GM12878 (cell line): ENCODE measurements around the gene REEP1. TPM values are rescaled to one million over a fixed set of nuclear protein-coding genes. Genes with fewer than 3 reads are reported as not detected.

Experiments
- ATAC-seq: fragments of 200-7000 bp; cut with Tn5 transposase; 3 replicates; pipeline ENCODE4 v1.9.1; 2020; ENCODE audit warnings: mild to moderate bottlenecking, moderate library complexity
- BruUV-seq: library from RNA; stranded (reverse); fragments of 400-500 nt; replicated peaks from 2 replicates; lab custom pipeline; 2021; lab: Mats Ljungman, UMichigan
- CTCF ChIA-PET: fragments of 300-600 bp; sonication (Branson Sonifier 250); formaldehyde crosslinking; extraction: SDS; loops from one replicate; lab custom pipeline; 2021; ENCODE audit warnings: inconsistent platforms; lab: Yijun Ruan, JAX
- POLR2A ChIA-PET: fragments of 350-600 bp; formaldehyde crosslinking; extraction: SDS; loops from one replicate; lab custom pipeline; 2021; ENCODE audit warnings: inconsistent platforms; lab: Charles Lee
- RAD21 ChIA-PET: fragments of 300-600 bp; sonication (Branson Sonifier 250); formaldehyde crosslinking; loops from one replicate; lab custom pipeline; 2023; ENCODE audit warnings: antibody characterized with exemption; ENCODE audit not compliant: unreplicated experiment; lab: Charles Lee
- SMC1A ChIA-PET: fragments of 300-600 bp; sonication (Branson Sonifier 250); formaldehyde crosslinking; loops from one replicate; lab custom pipeline; 2023; ENCODE audit not compliant: unreplicated experiment, uncharacterized antibody; lab: Charles Lee
- DNase-seq: peaks from one replicate; pipeline ENCODE4 v3.0.0-alpha.2; 2011; ENCODE audit warnings: low read depth, low spot score
- FAIRE-seq: peaks from 3 replicates; lab custom pipeline; 2011; peaks lifted over from hg19 to GRCh38; lab: Jason Lieb, UNC
- H2AFZ ChIP-seq: 2 replicates; pipeline ENCODE4 v1.6.0; 2011; ENCODE audit warnings: low read depth, low read length, control low read depth; ENCODE audit not compliant: control insufficient read depth
- H3K27ac ChIP-seq: 2 replicates; pipeline ENCODE4 v1.5.1; 2011; ENCODE audit warnings: control low read depth; ENCODE audit not compliant: control insufficient read depth, insufficient read depth
- H3K27me3 ChIP-seq, 2 experiments: replicated peaks in 1 of 2; 2 replicates each; pipeline versions ENCODE4 v1.6.0 to v1.6.1; 2011; ENCODE audit warnings: low read length in 1 of 2; ENCODE audit not compliant: control insufficient read depth in 2 of 2, insufficient read depth in 2 of 2
- H3K36me3 ChIP-seq, 2 experiments: 2 replicates each; pipeline ENCODE4 v1.5.1; 2011; ENCODE audit warnings: low read length in 1 of 2; ENCODE audit not compliant: control insufficient read depth in 2 of 2, insufficient read depth in 2 of 2
- H3K4me1 ChIP-seq: 2 replicates; pipeline ENCODE4 v1.6.1; 2011; ENCODE audit warnings: mild to moderate bottlenecking, low read length, moderate library complexity, mixed read lengths; ENCODE audit not compliant: control insufficient read depth, insufficient read depth
- H3K4me2 ChIP-seq: 2 replicates; pipeline ENCODE4 v1.6.0; 2011; ENCODE audit warnings: control low read depth; ENCODE audit not compliant: control insufficient read depth, insufficient read depth
- H3K4me3 ChIP-seq: fragments of 200-600 bp; sonication (generic); 2 replicates; pipeline ENCODE4 v1.5.1; 2016
- H3K79me2 ChIP-seq: 2 replicates; pipeline ENCODE4 v1.6.0; 2011; ENCODE audit warnings: low read length; ENCODE audit not compliant: control insufficient read depth, insufficient read depth
- H3K9ac ChIP-seq: 2 replicates; pipeline ENCODE4 v1.8.0; 2011; ENCODE audit warnings: low read length, control low read depth, mixed read lengths; ENCODE audit not compliant: control insufficient read depth, insufficient read depth
- H3K9me3 ChIP-seq: replicated peaks from 3 replicates; pipeline ENCODE4 v1.5.1; 2011; ENCODE audit warnings: mild to moderate bottlenecking, low read length; ENCODE audit not compliant: control insufficient read depth, insufficient read depth
- H4K20me1 ChIP-seq: 2 replicates; pipeline ENCODE4 v1.6.0; 2011; ENCODE audit not compliant: control insufficient read depth, insufficient read depth
- EP300 ChIP-seq, 2 experiments: fragments of 150-350 bp in 1 of 2; IDR thresholded peaks; 2 replicates each; pipeline ENCODE4 v1.6.1; 2011 to 2012; ENCODE audit warnings: low read depth in 2 of 2, low read length in 2 of 2, borderline replicate concordance in 1 of 2, improper control_type of control experiment in 1 of 2, inconsistent platforms in 1 of 2; ENCODE audit not compliant: control insufficient read depth in 1 of 2
- GABPA ChIP-seq: IDR thresholded peaks from 2 replicates; pipeline ENCODE4 v1.6.1; 2014; ENCODE audit warnings: antibody characterized with exemption, low read depth, mild to moderate bottlenecking, inconsistent platforms
- HDGF ChIP-seq: fragments of 450-650 bp; IDR thresholded peaks from 2 replicates; pipeline ENCODE4 v1.6.1; 2016; ENCODE audit warnings: antibody characterized with exemption
- MEF2A ChIP-seq: IDR thresholded peaks from 2 replicates; pipeline ENCODE4 v1.6.1; 2011; ENCODE audit warnings: low read depth, mild to moderate bottlenecking, low read length, moderate library complexity; ENCODE audit not compliant: insufficient read depth
- MYB ChIP-seq: fragments of 150-350 bp; IDR thresholded peaks from 2 replicates; pipeline ENCODE4 v1.6.1; 2014; ENCODE audit warnings: mild to moderate bottlenecking, low read depth, low read length, borderline replicate concordance
- NFYA ChIP-seq: IDR thresholded peaks from 2 replicates; pipeline ENCODE4 v1.6.1; 2011; ENCODE audit warnings: low read depth, mild to moderate bottlenecking, low read length, improper control_type of control experiment, borderline replicate concordance
- NRF1 ChIP-seq: conservative IDR thresholded peaks from 2 replicates; pipeline ENCODE4 v1.6.1; 2011; ENCODE audit warnings: mild to moderate bottlenecking, low read depth, low read length, improper control_type of control experiment
- RUNX3 ChIP-seq: IDR thresholded peaks from 2 replicates; pipeline ENCODE4 v1.6.1; 2012; ENCODE audit warnings: low read length, inconsistent platforms
- SPI1 ChIP-seq: IDR thresholded peaks from 2 replicates; pipeline ENCODE4 v1.6.1; 2011; ENCODE audit warnings: low read depth, mild to moderate bottlenecking, low read length, moderate library complexity, borderline replicate concordance; ENCODE audit not compliant: insufficient read depth
- ZBTB11 ChIP-seq: fragments of 450-650 bp; formaldehyde crosslinking; IDR thresholded peaks from 2 replicates; pipeline ENCODE4 v1.5.0; 2022; ENCODE audit warnings: mild to moderate bottlenecking, missing genetic modification characterization
- ZNF622 ChIP-seq: fragments of 450-650 bp; IDR thresholded peaks from 2 replicates; pipeline ENCODE4 v1.6.1; 2017; ENCODE audit warnings: mild to moderate bottlenecking, inconsistent platforms
- WGBS: methylation state at CpG from one replicate; pipeline ENCODE4 v1.1.6; 2016; ENCODE audit warnings: low lambda C conversion rate; ENCODE audit not compliant: insufficient replicate concordance, insufficient coverage; ENCODE audit errors: missing lambda C conversion rate; 5-methylcytosine and 5-hydroxymethylcytosine counted together
- in situ Hi-C: fragments of 300-500 bp; cut with MboI; formaldehyde crosslinking; loops from 9 replicates; pipeline ENCODE4 v1.14.3; 2018; ENCODE audit warnings: mixed read lengths
- intact Hi-C: fragments of 100-400 bp; cut with micrococcal nuclease; formaldehyde crosslinking; loops from one replicate; pipeline ENCODE4 v1.14.2; 2022; ENCODE audit not compliant: unreplicated experiment
- polyA plus RNA-seq, 11 experiments: library from polyadenylated mRNA; depleted of rRNA in 4 of 11; unstranded in 6 of 11; stranded (reverse) in 5 of 11; fragments of >200 nt; fragmentation: Nextera tagmentation in 4 of 11; fragmentation: Illumina TruSeq in 1 of 11; extraction: Ambion mirVana in 4 of 11; extraction: Trizol in 1 of 11; gene quantifications; 1 replicate in 1 of 11; 2 replicates in 10 of 11; pipeline versions ENCODE4 v1.2.1 to v1.2.3, GENCODE V29; 2011 to 2016; ENCODE audit warnings: inconsistent platforms in 2 of 11, missing spikeins in 2 of 11, low read depth in 1 of 11
- total RNA-seq, 4 experiments: library from RNA; depleted of rRNA in 3 of 4; stranded (reverse); fragments of >200 nt in 3 of 4; fragmentation: Illumina TruSeq in 1 of 4; extraction: Trizol in 1 of 4; gene quantifications; 2 replicates each; pipeline versions ENCODE4 v1.2.1 to v1.2.3, GENCODE V29; 2013 to 2021
- TF ChIP-seq, protein P1 (sequence below): IDR thresholded peaks from 2 replicates; pipeline ENCODE4 v1.6.1; 2012; ENCODE audit warnings: low read depth, low read length, improper control_type of control experiment

The REEP1 gene
- total and polyA plus RNA-seq, 10 of the 15 experiments (the other 5 are each of a cell fraction or from before 2014, with no cell fraction given) = 0.02 to 0.30 (median 0.09) TPM; not detected in 1

DNA sequence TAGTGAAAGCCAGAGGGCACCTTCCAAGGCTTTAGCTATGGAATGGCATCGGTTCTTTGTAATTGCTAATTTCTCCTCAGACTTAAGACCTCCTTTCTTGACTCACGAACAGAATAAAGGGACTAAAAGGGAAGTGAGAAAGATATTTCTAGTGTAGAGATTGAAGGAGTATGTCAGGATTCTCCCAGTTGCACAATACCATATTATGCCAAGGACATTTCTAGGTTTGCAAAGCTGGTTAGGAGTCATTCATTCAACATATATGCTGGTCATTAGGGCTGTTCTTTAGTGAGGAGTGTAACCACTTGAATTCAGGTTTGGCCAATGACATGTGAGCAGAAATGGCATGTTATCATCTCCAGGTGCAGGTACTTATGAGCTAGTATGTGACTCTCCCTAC, 7.4 kb downstream of the REEP1 start:
- 50% methylated on average over 2 of the region's 2 CpGs for WGBS
- Histone ChIP-seq H3K4me2 (no peak overlapping the region), H3K36me3 (no peaks in the 10 kb centered on the region), H3K79me2 (no peaks in the 10 kb centered on the region), H3K4me1 (no peaks in the 10 kb centered on the region), H4K20me1 (no peaks in the 10 kb centered on the region), H3K27me3 (peaks cover 0 to 4% of the 10 kb centered on the region in 2 experiments; a peak in 2 of 4 replicates), H3K9me3 (no peaks in the 10 kb centered on the region), H3K27ac (no peak overlapping the region), H2AFZ (no peak overlapping the region), H3K9ac (no peak overlapping the region), H3K4me3 (no peak overlapping the region)
- POLR2A ChIA-PET = interaction anchor here (0.5 kb wide), 1 partner anchor 406 kb away, joined by 3 read pairs; no protein-coding TSS in a partner anchor
- ATAC-seq (no peak), FAIRE-seq (no peak), DNase-seq (no peak)
- CTCF ChIA-PET = no interaction called here
- intact Hi-C loops (no loop called here), in situ Hi-C loops (no loop called here)
- BruUV-seq = no TSS peak
- SMC1A ChIA-PET = interaction anchor here (1.2 kb wide), 1 partner anchor 10 kb away, joined by 4 read pairs; no protein-coding TSS in a partner anchor
- RAD21 ChIA-PET = no interaction called here
- TF ChIP-seq GABPA (no peak), SPI1 (0 out of 2 replicates have a peak, but pooled peaks have one; percentile 14)

- intact Hi-C loops = no loop called here
- Histone ChIP-seq H3K4me1 (no peaks in the 10 kb centered on the region), H3K79me2 (no peaks in the 10 kb centered on the region), H3K9me3 (no peaks in the 10 kb centered on the region), H3K4me3 (no peak overlapping the region), H3K36me3 (no peaks in the 10 kb centered on the region), H3K27ac (no peak overlapping the region), H4K20me1 (no peaks in the 10 kb centered on the region), H3K27me3 (no peaks in the 10 kb centered on the region), H3K4me2 (no peak overlapping the region), H2AFZ (no peak overlapping the region), H3K9ac (no peak overlapping the region)
- no peak for FAIRE-seq
- no peak for ATAC-seq
- no TSS peak for BruUV-seq
- ChIA-PET SMC1A (no interaction called here), POLR2A (no interaction called here), CTCF (no interaction called here), RAD21 (no interaction called here)
- no peak for DNase-seq
- WGBS = 50% methylated on average over 9 of the region's 9 CpGs
- in situ Hi-C loops = no loop called here
- TF ChIP-seq EP300 (IDR thresholded peaks at IDR 0.05; ENCODE audit: borderline replicate concordance in 1 of 2, control insufficient read depth in 1 of 2, low read depth in 2 of 2, low read length in 2 of 2) (no peak), ZBTB11 (no peak), MEF2A (no peak), NFYA (no peak), HDGF (no peak), RUNX3 (no peak), MYB (no peak), NRF1 (no peak), ZNF622 (no peak)
- TF ChIP-seq, protein P1, sequence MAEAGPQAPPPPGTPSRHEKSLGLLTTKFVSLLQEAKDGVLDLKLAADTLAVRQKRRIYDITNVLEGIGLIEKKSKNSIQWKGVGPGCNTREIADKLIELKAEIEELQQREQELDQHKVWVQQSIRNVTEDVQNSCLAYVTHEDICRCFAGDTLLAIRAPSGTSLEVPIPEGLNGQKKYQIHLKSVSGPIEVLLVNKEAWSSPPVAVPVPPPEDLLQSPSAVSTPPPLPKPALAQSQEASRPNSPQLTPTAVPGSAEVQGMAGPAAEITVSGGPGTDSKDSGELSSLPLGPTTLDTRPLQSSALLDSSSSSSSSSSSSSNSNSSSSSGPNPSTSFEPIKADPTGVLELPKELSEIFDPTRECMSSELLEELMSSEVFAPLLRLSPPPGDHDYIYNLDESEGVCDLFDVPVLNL = no peak
Measured at GRCh38 chr2:86323273-86324021, 14.0 kb downstream of the REEP1 start.
